ENCODE results near the gene NDST4.

Gene NDST4

DNA sequence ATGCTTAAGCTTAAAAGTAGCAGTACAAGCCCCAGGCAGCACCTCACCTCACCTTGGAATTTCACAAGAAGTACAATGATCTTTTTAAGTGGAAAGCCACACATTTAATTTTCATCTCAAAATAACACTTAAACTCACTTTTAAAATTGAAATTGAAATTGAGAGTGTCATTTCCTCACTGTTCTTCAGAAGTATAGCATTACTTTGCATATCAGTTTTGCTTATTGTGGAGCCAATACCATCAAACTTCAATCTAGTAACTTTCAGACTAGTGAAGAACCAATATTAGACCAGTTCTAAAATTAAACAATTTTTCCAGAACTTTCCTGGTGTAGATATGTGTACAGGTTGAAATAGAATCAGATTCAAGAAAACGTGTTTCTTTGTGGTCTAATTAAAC is 242.4 kb downstream of the NDST4 start:
- TF ChIP-seq, protein P1, sequence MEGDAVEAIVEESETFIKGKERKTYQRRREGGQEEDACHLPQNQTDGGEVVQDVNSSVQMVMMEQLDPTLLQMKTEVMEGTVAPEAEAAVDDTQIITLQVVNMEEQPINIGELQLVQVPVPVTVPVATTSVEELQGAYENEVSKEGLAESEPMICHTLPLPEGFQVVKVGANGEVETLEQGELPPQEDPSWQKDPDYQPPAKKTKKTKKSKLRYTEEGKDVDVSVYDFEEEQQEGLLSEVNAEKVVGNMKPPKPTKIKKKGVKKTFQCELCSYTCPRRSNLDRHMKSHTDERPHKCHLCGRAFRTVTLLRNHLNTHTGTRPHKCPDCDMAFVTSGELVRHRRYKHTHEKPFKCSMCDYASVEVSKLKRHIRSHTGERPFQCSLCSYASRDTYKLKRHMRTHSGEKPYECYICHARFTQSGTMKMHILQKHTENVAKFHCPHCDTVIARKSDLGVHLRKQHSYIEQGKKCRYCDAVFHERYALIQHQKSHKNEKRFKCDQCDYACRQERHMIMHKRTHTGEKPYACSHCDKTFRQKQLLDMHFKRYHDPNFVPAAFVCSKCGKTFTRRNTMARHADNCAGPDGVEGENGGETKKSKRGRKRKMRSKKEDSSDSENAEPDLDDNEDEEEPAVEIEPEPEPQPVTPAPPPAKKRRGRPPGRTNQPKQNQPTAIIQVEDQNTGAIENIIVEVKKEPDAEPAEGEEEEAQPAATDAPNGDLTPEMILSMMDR (IDR thresholded peaks at IDR 0.05; ENCODE audit: low read depth, low read length, missing control alignments): no peak
- no peak for DNase-seq
- Histone ChIP-seq H3K27me3 (replicated peaks) (no peaks in the 10 kb centered on the region), H3K36me3 (replicated peaks) (no peaks in the 10 kb centered on the region), H3K27ac (no peak overlapping the region), H3K4me3 (ENCODE audit: low read depth, low read length) (no peak overlapping the region)
- in situ Hi-C loops (cut with HindIII; ENCODE audit: low pct_ligation_motif_present, low sequenced_read_pairs): no loop called here

DNA sequence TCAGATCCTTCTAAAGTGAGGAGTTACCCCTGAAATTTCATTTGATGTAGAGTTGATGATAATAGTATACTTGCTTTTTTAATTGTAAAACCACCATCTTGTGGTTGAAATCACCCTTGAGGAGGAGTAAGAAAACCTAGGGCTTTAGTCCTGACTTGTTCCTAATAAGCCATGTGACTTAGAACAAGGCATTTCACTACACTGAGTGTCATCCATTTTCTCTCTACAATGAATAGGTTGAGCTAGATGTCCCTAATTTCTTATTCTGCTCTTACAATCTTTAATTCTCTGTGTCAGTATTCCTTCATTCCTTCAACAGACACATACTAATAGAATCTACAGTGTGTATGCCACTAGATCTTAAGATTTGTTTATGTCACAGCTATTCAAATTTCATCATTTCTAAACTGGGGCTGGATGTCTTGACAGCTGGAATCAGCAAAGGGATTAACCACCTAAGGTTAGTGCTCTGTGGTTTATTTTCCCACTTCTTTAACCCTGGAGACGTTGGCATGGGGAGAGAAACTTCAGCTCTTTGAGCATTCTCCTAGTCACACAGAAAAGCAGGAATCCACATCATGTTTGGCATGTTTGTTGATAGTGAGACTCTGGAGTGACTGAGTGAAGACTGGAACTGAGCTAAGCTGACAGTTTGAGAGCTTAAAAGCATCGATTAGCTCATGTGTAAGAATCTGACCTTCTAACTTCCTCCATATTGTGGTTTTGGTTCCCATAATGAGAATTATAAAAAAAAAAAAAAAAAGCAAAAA is 246.3 kb downstream of the NDST4 start:
- Histone ChIP-seq H3K36me3 (replicated peaks) (no peaks in the 10 kb centered on the region), H3K4me3 (ENCODE audit: low read depth, low read length) (no peak overlapping the region), H3K27ac (no peak overlapping the region), H3K27me3 (replicated peaks) (no peaks in the 10 kb centered on the region)
- TF ChIP-seq, protein P1 (IDR thresholded peaks at IDR 0.05; ENCODE audit: low read depth, low read length, missing control alignments): no peak
- DNase-seq: no peak
- in situ Hi-C loops (cut with HindIII; ENCODE audit: low pct_ligation_motif_present, low sequenced_read_pairs): no loop called here

DNA sequence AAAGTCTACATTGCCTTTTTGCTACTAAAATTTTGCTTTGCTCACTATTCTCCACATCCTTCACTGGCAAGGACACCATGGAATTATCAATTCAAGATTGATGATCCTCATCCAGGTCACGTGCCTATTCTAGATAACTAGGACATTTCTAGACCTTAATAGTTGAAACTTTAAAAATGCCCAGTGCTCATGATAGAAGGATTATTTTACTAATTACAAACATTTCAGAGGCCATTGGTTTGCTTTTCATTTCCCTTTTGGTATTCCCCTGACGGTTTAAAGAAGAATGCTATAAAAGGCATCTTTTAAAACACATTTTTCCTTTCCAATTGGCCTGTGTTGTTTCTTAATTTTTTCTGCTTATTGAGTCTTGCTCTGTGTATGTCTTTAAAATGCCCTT is 249.4 kb downstream of the NDST4 start:
- Histone ChIP-seq H3K36me3 (replicated peaks) (no peaks in the 10 kb centered on the region), H3K27ac (no peak overlapping the region), H3K27me3 (replicated peaks) (no peaks in the 10 kb centered on the region), H3K4me3 (ENCODE audit: low read depth, low read length) (no peak overlapping the region)
- in situ Hi-C loops (cut with HindIII; ENCODE audit: low pct_ligation_motif_present, low sequenced_read_pairs): no loop called here
- TF ChIP-seq, protein P1 (IDR thresholded peaks at IDR 0.05; ENCODE audit: low read depth, low read length, missing control alignments): no peak
- no peak for DNase-seq

- Histone ChIP-seq H3K4me3 (ENCODE audit: low read depth, low read length) (no peak overlapping the region), H3K27ac (no peak overlapping the region), H3K36me3 (replicated peaks) (no peaks in the 10 kb centered on the region), H3K27me3 (replicated peaks) (no peaks in the 10 kb centered on the region)
- no peak for DNase-seq
- in situ Hi-C loops (cut with HindIII; ENCODE audit: low pct_ligation_motif_present, low sequenced_read_pairs): no loop called here
- TF ChIP-seq, protein P1 (IDR thresholded peaks at IDR 0.05; ENCODE audit: low read depth, low read length, missing control alignments): no peak
Measured at GRCh38 chr4:114860786-114861185, 252.6 kb downstream of the NDST4 start.

- Histone ChIP-seq H3K36me3 (replicated peaks) (no peaks in the 10 kb centered on the region), H3K4me3 (ENCODE audit: low read depth, low read length) (no peak overlapping the region), H3K27ac (no peak overlapping the region), H3K27me3 (replicated peaks) (no peaks in the 10 kb centered on the region)
- no peak for DNase-seq
- in situ Hi-C loops (cut with HindIII; ENCODE audit: low pct_ligation_motif_present, low sequenced_read_pairs): no loop called here
- TF ChIP-seq, protein P1 (IDR thresholded peaks at IDR 0.05; ENCODE audit: low read depth, low read length, missing control alignments): no peak
Measured at GRCh38 chr4:114857831-114858230, 255.6 kb downstream of the NDST4 start.

- DNase-seq: no peak
Measured at GRCh38 chr4:114839986-114840385, 273.4 kb downstream of the NDST4 start.

More at GRCh38 chr4:114839986-114840385, 273.4 kb downstream of the NDST4 start:
- TF ChIP-seq, protein P1 (IDR thresholded peaks at IDR 0.05; ENCODE audit: low read depth, low read length, missing control alignments): no peak
- H3K27me3 ChIP-seq (replicated peaks): no peaks in the 10 kb centered on the region
- no peak overlapping the region for H3K27ac ChIP-seq
- H3K36me3 ChIP-seq (replicated peaks): no peaks in the 10 kb centered on the region
- H3K4me3 ChIP-seq (ENCODE audit: low read depth, low read length): no peak overlapping the region
- in situ Hi-C loops (cut with HindIII; ENCODE audit: low pct_ligation_motif_present, low sequenced_read_pairs): no loop called here
